ENCODE measurements around the gene TBC1D2. TPM values are rescaled to one million over a fixed set of nuclear protein-coding genes. Genes with fewer than 3 reads are reported as not detected.

TBC1D2 gene
- total RNA-seq, 1 experiment from 2014 or later = 14.5 TPM

DNA sequence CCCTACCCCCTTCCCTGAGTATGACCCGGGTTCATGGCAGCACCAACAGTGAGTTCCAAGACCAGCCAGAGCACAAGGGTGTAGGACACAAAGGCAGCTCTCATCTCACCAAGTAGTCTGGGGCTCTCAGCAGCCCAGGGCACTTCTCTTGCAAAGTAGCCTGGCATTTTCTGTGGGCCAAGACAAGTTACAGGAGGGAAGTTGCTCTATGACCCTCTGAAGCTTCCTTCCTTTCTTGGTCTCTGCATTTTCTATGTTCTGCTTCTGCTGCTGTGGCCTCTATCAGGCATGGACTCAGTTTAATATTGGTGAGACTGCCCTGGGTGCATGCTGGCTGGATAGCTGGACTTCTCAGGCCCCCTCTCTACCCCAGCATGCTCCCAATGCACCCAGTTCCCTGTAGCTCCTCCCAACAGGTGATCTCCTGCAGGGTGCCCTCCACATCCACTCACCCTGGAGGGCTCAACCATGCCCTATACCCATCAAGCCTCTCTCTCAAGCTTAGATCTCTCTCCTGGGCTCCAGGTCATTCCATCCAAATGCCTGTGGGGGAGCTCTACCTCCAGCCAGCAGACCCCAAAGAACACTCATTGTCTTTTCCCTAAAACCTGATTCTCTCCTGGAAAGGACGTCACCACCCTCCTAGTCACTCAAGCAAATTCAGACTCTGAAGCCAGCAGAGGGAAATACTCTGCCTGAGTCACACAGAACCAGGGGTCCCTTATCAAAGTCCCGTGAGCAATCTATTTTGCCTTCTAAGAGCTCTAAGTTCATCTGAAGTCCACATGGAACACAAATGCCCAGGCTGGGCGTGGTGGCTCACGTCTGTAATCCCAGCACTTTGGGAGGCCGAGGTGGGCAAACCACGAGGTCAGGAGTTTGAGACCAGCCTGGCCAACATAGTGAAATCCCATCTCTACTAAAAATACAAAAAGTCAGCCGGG, 13.8 kb downstream of the TBC1D2 start:
- no peak for DNase-seq (ENCODE audit: extremely low read depth, low read depth)

DNA sequence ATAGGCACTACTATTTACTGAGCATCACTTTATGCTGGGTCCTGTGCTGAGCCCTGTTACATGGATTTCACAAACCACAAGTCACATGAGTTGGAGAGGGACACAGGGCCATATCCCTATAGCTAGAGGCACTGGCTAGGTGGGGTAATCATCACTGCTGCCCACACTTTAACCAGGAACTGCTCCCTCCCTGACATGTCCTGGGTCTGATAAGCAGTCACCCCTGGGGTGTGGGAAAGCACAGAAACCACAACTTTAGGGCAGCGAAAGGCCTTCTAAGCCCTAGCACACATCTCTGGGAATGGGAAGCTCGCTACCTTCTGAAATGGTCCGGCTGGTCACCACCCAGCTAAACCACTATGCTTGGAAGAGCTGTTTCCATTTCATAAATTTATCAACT, 15.0 kb downstream of the TBC1D2 start:
- DNase-seq (ENCODE audit: extremely low read depth, low read depth) = no peak

DNA sequence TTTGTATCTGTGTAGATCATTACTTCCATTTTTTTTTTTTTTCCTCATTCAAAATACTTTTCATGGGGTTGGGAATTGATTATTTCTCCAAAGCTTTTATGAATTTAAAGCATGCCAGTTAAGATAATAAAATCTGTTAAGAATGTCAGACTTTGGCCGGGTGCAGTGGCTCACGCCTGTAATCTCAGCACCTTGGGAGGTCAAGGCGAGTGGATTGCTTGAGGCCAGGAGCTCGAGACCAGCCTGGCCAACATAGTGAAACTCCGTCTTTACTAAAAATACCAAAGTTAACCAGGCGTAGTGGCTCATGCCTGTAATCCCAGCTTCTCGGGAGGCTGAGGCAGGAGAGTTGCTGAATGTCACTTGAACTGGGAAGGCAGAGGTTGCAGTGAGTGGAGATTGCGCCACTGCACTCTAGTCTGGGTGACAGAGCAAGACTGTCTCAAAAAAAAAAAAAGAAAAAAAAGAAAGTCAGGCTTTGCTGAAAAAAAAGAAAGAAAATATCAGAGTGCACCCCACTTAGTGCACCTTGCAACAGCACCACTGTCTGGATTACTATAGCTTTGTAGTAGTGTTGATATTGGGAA, 18.5 kb downstream of the TBC1D2 start:
- no peak for DNase-seq (ENCODE audit: extremely low read depth, low read depth)

- DNase-seq (ENCODE audit: extremely low read depth, low read depth) = no peak
Measured at GRCh38 chr9:98235126-98235525, 20.3 kb downstream of the TBC1D2 start.

DNA sequence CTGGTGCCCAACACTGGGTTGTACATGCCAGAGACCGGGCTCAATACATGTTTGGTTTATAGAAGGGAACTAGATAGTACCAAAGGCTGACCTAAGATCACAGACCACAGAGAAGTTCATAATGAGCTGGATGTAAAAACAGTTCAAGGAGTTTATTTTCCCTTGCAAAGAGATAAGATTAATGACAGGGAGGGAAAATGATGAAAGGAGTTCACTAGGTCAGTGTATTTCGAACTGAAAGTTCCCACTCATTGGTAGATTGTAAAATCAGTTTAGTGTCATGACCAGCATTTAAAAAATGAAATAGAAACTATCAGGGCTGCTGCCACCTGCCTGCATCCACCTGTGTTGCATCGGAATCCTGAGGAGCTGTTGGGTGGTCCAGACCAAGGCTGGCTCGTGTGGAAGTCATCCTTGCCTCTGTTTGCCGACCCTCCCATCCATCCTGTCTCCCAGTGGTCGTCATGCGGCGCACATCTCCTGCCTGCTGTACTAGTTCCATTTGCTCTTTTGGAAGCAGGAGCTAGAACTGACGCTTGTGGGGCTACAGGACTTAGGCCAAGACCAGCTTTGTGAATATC, 21.1 kb downstream of the TBC1D2 start:
- no peak for DNase-seq (ENCODE audit: extremely low read depth, low read depth)

- no peak for DNase-seq (ENCODE audit: extremely low read depth, low read depth)
Measured at GRCh38 chr9:98232926-98233325, 22.5 kb downstream of the TBC1D2 start.

GRCh38 chr9:98231770-98232478, 23.5 kb downstream of the TBC1D2 start:
- no peak for DNase-seq (ENCODE audit: extremely low read depth, low read depth)

GRCh38 chr9:98230789-98231188, 24.7 kb downstream of the TBC1D2 start:
- DNase-seq (ENCODE audit: extremely low read depth, low read depth) = no peak

GRCh38 chr9:98230304-98230703, 25.1 kb downstream of the TBC1D2 start:
- no peak for DNase-seq (ENCODE audit: extremely low read depth, low read depth)

DNA sequence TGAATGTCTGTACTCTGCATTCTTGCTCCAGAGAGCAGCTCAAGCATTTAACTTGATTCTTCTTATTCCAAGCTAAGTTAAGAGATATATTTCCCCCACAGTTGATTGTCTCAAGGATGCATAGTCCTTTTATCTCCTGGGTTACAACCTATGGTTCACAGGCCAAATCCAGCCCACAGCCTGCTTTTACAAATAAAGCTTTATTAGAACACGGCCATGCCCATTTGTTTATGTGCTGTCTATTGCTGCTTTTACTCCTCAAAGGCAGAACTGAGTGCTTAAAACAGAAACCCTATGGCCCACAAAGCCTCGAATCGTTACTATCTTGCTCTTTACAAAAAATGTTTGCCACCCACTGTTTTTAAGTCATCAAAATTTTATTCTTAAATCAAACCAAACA, 25.8 kb downstream of the TBC1D2 start:
- DNase-seq (ENCODE audit: extremely low read depth, low read depth) = no peak

- no peak for DNase-seq (ENCODE audit: extremely low read depth, low read depth)
Measured at GRCh38 chr9:98229090-98229395, 26.4 kb downstream of the TBC1D2 start.

DNA sequence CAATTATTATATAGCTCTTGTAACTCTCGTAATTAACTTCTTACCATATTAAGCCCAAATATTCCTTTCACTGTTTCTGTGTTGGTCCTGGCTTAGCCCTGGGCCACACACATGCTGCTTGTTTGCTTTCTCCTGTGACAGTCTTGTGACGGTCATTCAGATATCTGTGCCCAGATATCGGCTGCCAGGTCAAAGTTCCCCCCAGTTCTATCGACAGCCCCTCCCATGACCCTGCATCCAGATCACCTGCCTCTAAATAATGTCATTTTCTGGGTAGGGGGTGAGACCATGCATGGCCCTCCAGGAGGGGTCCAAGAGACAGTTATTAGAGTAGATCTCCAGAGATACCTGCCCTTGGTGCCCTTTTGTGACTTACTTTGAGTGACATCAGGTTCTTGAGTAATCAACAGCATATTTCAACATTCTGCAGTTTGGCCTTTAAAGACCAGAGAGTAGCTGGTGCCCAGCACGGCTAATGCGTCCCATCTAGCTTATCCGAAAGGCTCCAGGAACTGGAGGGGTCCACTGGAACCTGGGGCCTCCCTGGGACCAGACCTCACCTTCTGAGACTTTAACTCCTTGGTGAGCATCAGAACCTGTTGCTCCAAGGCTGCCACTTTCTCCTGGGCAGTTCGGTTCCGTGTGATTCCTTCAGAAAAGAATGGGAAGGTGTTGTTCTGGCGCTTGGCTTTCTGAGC, 26.9 kb downstream of the TBC1D2 start:
- no peak for DNase-seq (ENCODE audit: extremely low read depth, low read depth)

DNA sequence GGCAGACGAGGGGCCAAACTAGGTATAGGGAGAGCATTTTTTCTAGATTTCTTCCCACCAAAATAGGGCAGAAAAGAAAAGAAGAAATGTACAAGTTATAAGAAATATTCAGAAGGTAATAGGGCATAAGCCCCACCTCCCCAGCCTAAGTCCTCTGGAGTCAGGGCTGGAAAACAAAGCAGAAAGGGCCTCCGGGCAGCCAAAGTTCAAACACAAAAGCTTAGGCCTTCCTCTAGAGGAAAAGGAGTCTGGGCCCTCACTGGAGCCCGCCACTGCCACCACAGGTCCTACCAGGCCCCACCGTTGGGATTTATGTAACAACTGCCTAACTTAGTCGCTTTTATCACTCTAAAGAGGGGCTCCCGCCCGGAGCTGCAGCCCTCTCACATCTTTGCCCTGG, 27.6 kb downstream of the TBC1D2 start:
- no peak for DNase-seq (ENCODE audit: extremely low read depth, low read depth)

- DNase-seq (ENCODE audit: extremely low read depth, low read depth) = no peak
Measured at GRCh38 chr9:98226957-98227356, 28.5 kb downstream of the TBC1D2 start.

DNA sequence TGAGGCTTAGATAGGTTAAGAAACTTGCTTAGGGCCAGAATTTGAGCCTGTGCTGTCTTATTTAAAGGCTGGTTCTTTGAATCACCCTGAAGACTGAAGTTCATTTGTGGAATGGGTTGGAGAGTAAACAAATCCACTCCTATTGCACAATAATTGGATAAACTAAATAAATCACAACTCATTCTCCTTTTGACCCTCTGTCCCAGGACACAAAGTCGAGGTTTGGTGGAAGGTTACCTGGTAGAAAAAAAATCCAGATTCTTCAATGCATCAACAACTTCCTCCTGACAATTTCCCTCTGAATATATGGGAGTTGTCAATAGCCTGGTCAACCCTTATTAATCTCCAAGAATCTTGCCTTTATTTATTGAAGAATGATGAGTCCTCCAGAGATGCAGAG, 28.9 kb downstream of the TBC1D2 start:
- DNase-seq (ENCODE audit: extremely low read depth, low read depth) = no peak

- no peak for DNase-seq (ENCODE audit: extremely low read depth, low read depth)
Measured at GRCh38 chr9:98225015-98225442, 30.4 kb downstream of the TBC1D2 start.

GRCh38 chr9:98222885-98223691, 32.4 kb downstream of the TBC1D2 start:
- peak; percentile 84 for DNase-seq (ENCODE audit: extremely low read depth, low read depth)

GRCh38 chr9:98220911-98221310, 34.5 kb downstream of the TBC1D2 start:
- no peak for DNase-seq (ENCODE audit: extremely low read depth, low read depth)

GRCh38 chr9:98219794-98220370, 35.6 kb downstream of the TBC1D2 start:
- peak; percentile 50 for DNase-seq (ENCODE audit: extremely low read depth, low read depth)

GRCh38 chr9:98219364-98219716, 36.1 kb downstream of the TBC1D2 start:
- DNase-seq (ENCODE audit: extremely low read depth, low read depth) = peak; percentile 73
